Endothelial cell of umbilical vein (primary cell): Measurements from ENCODE around the gene CUX1. TPM values are rescaled to one million over a fixed set of nuclear protein-coding genes. Genes with fewer than 3 reads are reported as not detected.

ENCODE experiments used
- BruUV-seq: library from RNA; stranded (reverse); fragments of 400-500 nt; replicated peaks from 2 replicates; lab custom pipeline; 2021; lab: Mats Ljungman, UMichigan
- CTCF ChIA-PET: fragments of 300-600, 350-600 bp; sonication (Branson Sonifier 250); formaldehyde crosslinking; loops from one replicate; lab custom pipeline; 2021; ENCODE audit warnings: antibody characterized with exemption, inconsistent platforms; lab: Charles Lee
- POLR2A ChIA-PET: fragments of 300-600, 350-600 bp; sonication (Branson Sonifier 250); formaldehyde crosslinking; loops from one replicate; lab custom pipeline; 2021; ENCODE audit warnings: antibody characterized with exemption, inconsistent platforms; lab: Charles Lee
- DNase-seq: peaks from one replicate; pipeline ENCODE4 v3.0.0-alpha.2; 2011; ENCODE audit warnings: low read depth, low spot score
- FAIRE-seq: peaks from 2 replicates; lab custom pipeline; 2011; peaks lifted over from hg19 to GRCh38; lab: Jason Lieb, UNC
- H2AFZ ChIP-seq: 2 replicates; pipeline ENCODE4 v1.6.0; 2012; ENCODE audit warnings: low read depth, low read length, control low read depth, inconsistent platforms
- H3K27ac ChIP-seq: 2 replicates; pipeline ENCODE4 v1.5.1; 2011; ENCODE audit warnings: low read depth, mild to moderate bottlenecking, control low read depth, low read length, moderate library complexity; ENCODE audit not compliant: insufficient read depth
- H3K27me3 ChIP-seq, 2 experiments: 2 replicates each; pipeline versions ENCODE4 v1.6.0 to v1.6.1; 2011; ENCODE audit warnings: low read length in 2 of 2, mixed read lengths in 1 of 2; ENCODE audit not compliant: control insufficient read depth in 2 of 2, insufficient read depth in 2 of 2
- H3K36me3 ChIP-seq, 2 experiments: 2 replicates in 1 of 2; 3 replicates in 1 of 2; pipeline ENCODE4 v1.5.1; 2011; ENCODE audit warnings: low read length in 2 of 2, mild to moderate bottlenecking in 1 of 2, moderate library complexity in 1 of 2; ENCODE audit not compliant: control insufficient read depth in 2 of 2, insufficient read depth in 2 of 2; ENCODE audit errors: extremely low read depth in 1 of 2
- H3K4me1 ChIP-seq: 3 replicates; pipeline ENCODE4 v1.5.1; 2011; ENCODE audit warnings: mild to moderate bottlenecking, low read length; ENCODE audit not compliant: control insufficient read depth, insufficient read depth; ENCODE audit errors: extremely low read depth
- H3K4me2 ChIP-seq: 2 replicates; pipeline ENCODE4 v1.6.1; 2011; ENCODE audit warnings: low read length, control low read depth, mixed read lengths; ENCODE audit not compliant: insufficient read depth
- H3K4me3 ChIP-seq, 3 experiments: fragments of 200-600 bp in 1 of 3; sonication (generic), shearing (Covaris generic) in 1 of 3; replicated peaks in 1 of 3; 2 replicates each; pipeline ENCODE4 v1.5.1; 2011 to 2016; ENCODE audit warnings: control low read depth in 3 of 3, low read length in 3 of 3, mild to moderate bottlenecking in 2 of 3, inconsistent platforms in 1 of 3, low read depth in 1 of 3, moderate library complexity in 1 of 3; ENCODE audit not compliant: insufficient read depth in 1 of 3
- H3K79me2 ChIP-seq: 2 replicates; pipeline ENCODE4 v1.6.0; 2012; ENCODE audit warnings: low read length, inconsistent platforms; ENCODE audit not compliant: control insufficient read depth, insufficient read depth
- H3K9ac ChIP-seq: replicated peaks from 2 replicates; pipeline ENCODE3; 2011; ENCODE audit warnings: low read length, control low read depth; ENCODE audit not compliant: insufficient read depth; ENCODE audit errors: extremely low read depth
- H3K9me1 ChIP-seq: replicated peaks from 3 replicates; pipeline ENCODE4 v1.6.0; 2011; ENCODE audit warnings: mild to moderate bottlenecking, low read length; ENCODE audit not compliant: control insufficient read depth, insufficient read depth; ENCODE audit errors: extremely low read depth
- H3K9me3 ChIP-seq: replicated peaks from 2 replicates; pipeline ENCODE4 v1.5.1; 2012; ENCODE audit warnings: low read length, inconsistent platforms; ENCODE audit not compliant: control insufficient read depth, insufficient read depth
- H4K20me1 ChIP-seq: replicated peaks from 2 replicates; pipeline ENCODE3; 2011; ENCODE audit warnings: mild to moderate bottlenecking, low read length; ENCODE audit not compliant: control insufficient read depth, insufficient read depth; ENCODE audit errors: extremely low read depth
- CTCF ChIP-seq, 2 donors: IDR thresholded peaks; 1 replicate in 1 of 2; 2 replicates in 1 of 2; pipeline ENCODE4 v1.5.1; 2011; ENCODE audit warnings: low read length in 2 of 2, mild to moderate bottlenecking in 2 of 2, moderate library complexity in 2 of 2, control low read depth in 1 of 2, inconsistent platforms in 1 of 2, low read depth in 1 of 2; ENCODE audit not compliant: insufficient read depth in 1 of 2; ENCODE audit errors: extremely low read depth in 1 of 2
- EZH2 ChIP-seq: IDR thresholded peaks from 2 replicates; pipeline ENCODE4 v1.6.1; 2012; ENCODE audit warnings: borderline replicate concordance, low read depth, mild to moderate bottlenecking, moderate library complexity, low read length, inconsistent platforms; ENCODE audit not compliant: severe bottlenecking
- FOS ChIP-seq: IDR thresholded peaks from 2 replicates; pipeline ENCODE4 v1.6.1; 2011; ENCODE audit warnings: mild to moderate bottlenecking, low read length, moderate library complexity, borderline replicate concordance; ENCODE audit not compliant: insufficient read depth
- GATA2 ChIP-seq: IDR thresholded peaks from 2 replicates; pipeline ENCODE4 v1.7.0; 2011; ENCODE audit warnings: low read depth, mild to moderate bottlenecking, moderate library complexity, mixed read lengths, low read length; ENCODE audit not compliant: insufficient read length, insufficient read depth
- JUN ChIP-seq: IDR thresholded peaks from 2 replicates; pipeline ENCODE4 v1.6.1; 2011; ENCODE audit warnings: borderline replicate concordance, low read depth; ENCODE audit not compliant: insufficient read length, insufficient read depth
- MAX ChIP-seq: IDR thresholded peaks from 2 replicates; pipeline ENCODE4 v1.6.1; 2011; ENCODE audit not compliant: insufficient read depth, insufficient read length
- MYC ChIP-seq: IDR thresholded peaks from one replicate; pipeline ENCODE4 v1.6.1; 2011; ENCODE audit warnings: mild to moderate bottlenecking, low read depth, low read length
- POLR2A ChIP-seq: IDR thresholded peaks from 2 replicates; pipeline ENCODE4 v1.6.1; 2012; ENCODE audit warnings: low read depth, mild to moderate bottlenecking, control low read depth, low read length
- POLR2AphosphoS5 ChIP-seq: IDR thresholded peaks from 2 replicates; pipeline ENCODE4 v1.6.1; 2012; ENCODE audit warnings: low read depth, mild to moderate bottlenecking, control low read depth, low read length, moderate library complexity; ENCODE audit not compliant: insufficient read depth
- dilution Hi-C: fragments of 300-500 bp; cut with MboI; formaldehyde crosslinking; loops from one replicate; pipeline ENCODE4 v1.15.0; 2019; ENCODE audit warnings: low sequenced_read_pairs; ENCODE audit not compliant: extremely low pct_ligation_motif_present
- intact Hi-C: fragments of 100-400 bp; cut with micrococcal nuclease; formaldehyde crosslinking; loops from one replicate; pipeline ENCODE4 v1.10.0; 2022
- polyA plus RNA-seq, 4 experiments: library from polyadenylated mRNA; depleted of rRNA in 3 of 4; stranded (reverse) in 3 of 4; unstranded in 1 of 4; fragments of >200 nt; gene quantifications; 2 replicates each; pipeline versions ENCODE4 v1.2.1 to v1.2.3, GENCODE V29; 2011 to 2012; ENCODE audit warnings: missing spikeins in 1 of 4
- total RNA-seq: library from RNA; stranded (reverse); gene quantifications from 2 replicates; pipeline ENCODE4 v1.2.3, GENCODE V29; 2021

Gene CUX1
- total and polyA plus RNA-seq, 2 donors (not counting 3 experiments of a cell fraction or from before 2014, with no cell fraction given) = 13.8 to 49.8 TPM

GRCh38 chr7:101865455-101865854, 48.0 kb downstream of the CUX1 start:
- intact Hi-C loops (no loop called here), dilution Hi-C loops (no loop called here)
- Histone ChIP-seq H3K4me3 (no peak overlapping the region), H3K9me1 (no peaks in the 10 kb centered on the region), H3K36me3 (no peaks in the 10 kb centered on the region), H3K9me3 (no peaks in the 10 kb centered on the region), H3K27me3 (no peaks in the 10 kb centered on the region), H3K79me2 (peaks cover 13% of the 10 kb centered on the region), H3K4me2 (no peak overlapping the region), H3K27ac (no peak overlapping the region), H3K9ac (no peak overlapping the region), H3K4me1 (no peaks in the 10 kb centered on the region), H4K20me1 (no peaks in the 10 kb centered on the region), H2AFZ (no peak overlapping the region)
- DNase-seq (no peak), FAIRE-seq (no peak)
- ChIA-PET CTCF (no interaction called here), POLR2A (no interaction called here)
- TF ChIP-seq GATA2 = no peak
- no peak for TF ChIP-seq MAX
- TF ChIP-seq FOS = no peak
- no peak for TF ChIP-seq POLR2AphosphoS5
- TF ChIP-seq JUN = no peak
- no peak for TF ChIP-seq CTCF (IDR thresholded peaks at IDR 0.05; ENCODE audit: extremely low read depth in 1 of 2, insufficient read depth in 1 of 2, low read depth in 1 of 2, low read length in 2 of 2)
- no peak for TF ChIP-seq POLR2A
- TF ChIP-seq EZH2 = no peak
- TF ChIP-seq MYC = no peak
- no TSS peak for BruUV-seq
